SU-DHL-6 (cell line): ENCODE data around the gene ACSL4.

Experiments used
- EZH2phosphoT487 ChIP-seq: fragments of 200-600 bp; sonication (generic), shearing (Covaris generic); conservative IDR thresholded peaks from 2 replicates; pipeline ENCODE4 v1.6.1; 2018; ENCODE audit warnings: mild to moderate bottlenecking, antibody characterized with exemption, low read length, moderate library complexity, mixed read lengths
- TF ChIP-seq, protein P1 (sequence below): fragments of 200-600 bp; sonication (generic); IDR thresholded peaks from one replicate; pipeline ENCODE4 v1.5.1; 2017; ENCODE audit warnings: antibody characterized with exemption, mild to moderate bottlenecking, low read length, moderate library complexity; ENCODE audit not compliant: insufficient read depth, poor library complexity, severe bottlenecking

DNA sequence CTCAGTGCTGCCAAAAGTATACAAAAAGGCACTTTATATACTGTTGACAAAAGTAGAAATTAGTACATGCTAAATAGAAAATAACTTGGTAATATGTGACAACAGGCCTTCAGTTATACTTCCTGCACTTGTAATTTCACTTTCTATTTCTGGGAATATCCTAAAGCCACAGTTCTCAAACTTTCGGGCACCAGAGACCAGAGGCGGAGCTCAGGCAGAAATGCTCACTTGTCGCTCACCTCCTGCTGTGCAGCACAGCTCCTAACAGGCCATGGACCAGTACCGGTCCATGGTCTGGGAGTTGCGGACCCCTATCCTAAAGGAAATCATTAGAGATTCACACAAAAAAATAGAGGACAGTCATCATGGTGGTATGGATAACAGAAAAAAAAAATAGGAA is 25.7 kb downstream of the ACSL4 start:
- TF ChIP-seq, protein P1, sequence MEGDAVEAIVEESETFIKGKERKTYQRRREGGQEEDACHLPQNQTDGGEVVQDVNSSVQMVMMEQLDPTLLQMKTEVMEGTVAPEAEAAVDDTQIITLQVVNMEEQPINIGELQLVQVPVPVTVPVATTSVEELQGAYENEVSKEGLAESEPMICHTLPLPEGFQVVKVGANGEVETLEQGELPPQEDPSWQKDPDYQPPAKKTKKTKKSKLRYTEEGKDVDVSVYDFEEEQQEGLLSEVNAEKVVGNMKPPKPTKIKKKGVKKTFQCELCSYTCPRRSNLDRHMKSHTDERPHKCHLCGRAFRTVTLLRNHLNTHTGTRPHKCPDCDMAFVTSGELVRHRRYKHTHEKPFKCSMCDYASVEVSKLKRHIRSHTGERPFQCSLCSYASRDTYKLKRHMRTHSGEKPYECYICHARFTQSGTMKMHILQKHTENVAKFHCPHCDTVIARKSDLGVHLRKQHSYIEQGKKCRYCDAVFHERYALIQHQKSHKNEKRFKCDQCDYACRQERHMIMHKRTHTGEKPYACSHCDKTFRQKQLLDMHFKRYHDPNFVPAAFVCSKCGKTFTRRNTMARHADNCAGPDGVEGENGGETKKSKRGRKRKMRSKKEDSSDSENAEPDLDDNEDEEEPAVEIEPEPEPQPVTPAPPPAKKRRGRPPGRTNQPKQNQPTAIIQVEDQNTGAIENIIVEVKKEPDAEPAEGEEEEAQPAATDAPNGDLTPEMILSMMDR = no peak
- TF ChIP-seq EZH2phosphoT487 = no peak
